A549 (cell line): Measurements from ENCODE around the gene MTTP. TPM values are rescaled to one million over a fixed set of nuclear protein-coding genes. Genes with fewer than 3 reads are reported as not detected.

ENCODE experiments used
- ATAC-seq, 2 experiments: fragments of 200-7000 bp in 1 of 2; fragments of >200 bp in 1 of 2; cut with Nextera tagmentation in 1 of 2; cut with Tn5 transposase in 1 of 2; 3 replicates each; pipeline versions ENCODE4 v1.8.0 to v1.9.1; 2018 to 2020; ENCODE audit warnings: mild to moderate bottlenecking in 1 of 2, moderate library complexity in 1 of 2
- CTCF ChIA-PET: fragments of 300-600 bp; sonication (Branson Sonifier 250); formaldehyde crosslinking; extraction: SDS; loops from one replicate; lab custom pipeline; 2021; ENCODE audit warnings: antibody characterized with exemption, inconsistent platforms; lab: Yijun Ruan, JAX
- POLR2A ChIA-PET: fragments of 350-600 bp; formaldehyde crosslinking; extraction: SDS; loops from one replicate; lab custom pipeline; 2021; ENCODE audit warnings: antibody characterized with exemption, inconsistent platforms; lab: Yijun Ruan, JAX
- DNase-seq, 2 experiments: peaks; one replicate each; pipeline versions ENCODE4 v3.0.0 to v3.0.0-alpha.2; 2011 to 2016; ENCODE audit warnings: low read depth in 1 of 2, low spot score in 1 of 2
- FAIRE-seq: peaks from 2 replicates; lab custom pipeline; 2011; peaks lifted over from hg19 to GRCh38; lab: Jason Lieb, UNC
- H3K27ac ChIP-seq, 2 experiments: fragments of >200 bp; sonication (Bioruptor Twin); formaldehyde crosslinking; 3 replicates each; pipeline ENCODE4 v1.5.1; 2016 to 2017
- H3K4me1 ChIP-seq: fragments of >200 bp; sonication (Bioruptor Twin); formaldehyde crosslinking; 3 replicates; pipeline ENCODE4 v1.6.1; 2016
- H3K4me2 ChIP-seq: fragments of >200 bp; sonication (Bioruptor Twin); formaldehyde crosslinking; 3 replicates; pipeline ENCODE4 v1.6.1; 2016
- H3K4me3 ChIP-seq: fragments of >200 bp; sonication (Bioruptor Twin); formaldehyde crosslinking; 3 replicates; pipeline ENCODE4 v1.5.1; 2016
- H3K9me3 ChIP-seq: fragments of >200 bp; sonication (Bioruptor Twin); formaldehyde crosslinking; 3 replicates; pipeline ENCODE4 v1.6.1; 2016
- CBX8 ChIP-seq: fragments of 200-600 bp; sonication (generic); IDR thresholded peaks from 2 replicates; pipeline ENCODE4 v1.6.1; 2016
- CHD4 ChIP-seq: fragments of 200-600 bp; sonication (generic); IDR thresholded peaks from 2 replicates; pipeline ENCODE4 v1.6.1; 2016; ENCODE audit warnings: antibody characterized with exemption, mild to moderate bottlenecking, borderline replicate concordance
- EHF ChIP-seq: fragments of 250-450 bp; sonication (Bioruptor Pico); IDR thresholded peaks from 2 replicates; pipeline ENCODE4 v1.5.0; 2020; ENCODE audit warnings: mild to moderate bottlenecking
- EHMT2 ChIP-seq: fragments of 200-600 bp; sonication (generic); IDR thresholded peaks from 2 replicates; pipeline ENCODE4 v1.6.1; 2016; ENCODE audit warnings: antibody characterized with exemption, low read depth, mild to moderate bottlenecking, moderate library complexity
- EP300 ChIP-seq, 2 experiments: fragments of >200 bp; sonication (Bioruptor Twin); formaldehyde crosslinking; IDR thresholded peaks; 2 replicates in 1 of 2; 3 replicates in 1 of 2; pipeline ENCODE4 v1.6.1; 2016 to 2017
- ESRRA ChIP-seq: fragments of 150-350 bp; IDR thresholded peaks from 2 replicates; pipeline ENCODE4 v1.6.1; 2014; ENCODE audit warnings: mild to moderate bottlenecking, low read length, borderline replicate concordance
- FOSB ChIP-seq: fragments of 250-450 bp; sonication (Bioruptor Pico); IDR thresholded peaks from 2 replicates; pipeline ENCODE4 v1.5.0; 2020; ENCODE audit warnings: mild to moderate bottlenecking, moderate library complexity
- GATA3 ChIP-seq: IDR thresholded peaks from 2 replicates; pipeline ENCODE4 v1.6.1; 2012; ENCODE audit warnings: borderline replicate concordance
- JUNB ChIP-seq: fragments of >200 bp; sonication (Bioruptor Twin); formaldehyde crosslinking; IDR thresholded peaks from 2 replicates; pipeline ENCODE4 v1.6.1; 2016
- RAD21 ChIP-seq, 2 experiments: fragments of >200 bp in 1 of 2; sonication (Bioruptor Twin) in 1 of 2; formaldehyde crosslinking in 1 of 2; IDR thresholded peaks in 1 of 2; conservative IDR thresholded peaks in 1 of 2; 2 replicates in 1 of 2; 3 replicates in 1 of 2; pipeline ENCODE4 v1.6.1; 2012 to 2018; ENCODE audit warnings: inconsistent platforms in 1 of 2
- RARB ChIP-seq: fragments of 250-450 bp; sonication (Bioruptor Pico); IDR thresholded peaks from 2 replicates; pipeline ENCODE4 v1.8.0; 2021; ENCODE audit warnings: mild to moderate bottlenecking, moderate library complexity
- RFX5 ChIP-seq: fragments of 450-650 bp; IDR thresholded peaks from 2 replicates; pipeline ENCODE4 v1.7.1; 2014; ENCODE audit warnings: antibody characterized with exemption, mild to moderate bottlenecking, moderate library complexity
- RNF2 ChIP-seq: fragments of 200-600 bp; sonication (generic); IDR thresholded peaks from 2 replicates; pipeline ENCODE4 v1.6.1; 2016; ENCODE audit warnings: low read depth, mild to moderate bottlenecking, antibody characterized with exemption, moderate library complexity, borderline replicate concordance
- SMC3 ChIP-seq: fragments of >200 bp; sonication (Bioruptor Twin); formaldehyde crosslinking; IDR thresholded peaks from 3 replicates; pipeline ENCODE4 v1.6.1; 2018; ENCODE audit warnings: inconsistent platforms
- TFCP2L1 ChIP-seq: fragments of 250-450 bp; sonication (Bioruptor Pico); IDR thresholded peaks from 2 replicates; pipeline ENCODE4 v1.5.0; 2021; ENCODE audit warnings: mild to moderate bottlenecking
- ZC3H11A ChIP-seq: fragments of 450-650 bp; IDR thresholded peaks from 2 replicates; pipeline ENCODE4 v1.6.1; 2014; ENCODE audit warnings: antibody characterized with exemption, mild to moderate bottlenecking
- ZSCAN20 ChIP-seq: fragments of 250-450 bp; sonication (Bioruptor Pico); IDR thresholded peaks from 2 replicates; pipeline ENCODE4 v1.8.0; 2022; ENCODE audit warnings: mild to moderate bottlenecking, moderate library complexity
- WGBS: methylation state at CpG from one replicate; pipeline ENCODE4 v1.1.6; 2017; ENCODE audit errors: missing lambda C conversion rate; 5-methylcytosine and 5-hydroxymethylcytosine counted together
- polyA plus RNA-seq, 4 experiments: library from polyadenylated mRNA; depleted of rRNA in 3 of 4; stranded (reverse); fragments of >200 nt; fragmentation: RNase III in 1 of 4; extraction: RNeasy Plus Mini Kit Qiagen cat#74134 plus additional on column Dnase treatment in 1 of 4; gene quantifications; 2 replicates in 3 of 4; 3 replicates in 1 of 4; pipeline ENCODE4 v1.2.3, GENCODE V29; 2011 to 2017
- TF ChIP-seq, protein P1 (sequence below): fragments of >200 bp; sonication (Bioruptor Twin); formaldehyde crosslinking; IDR thresholded peaks from 3 replicates; pipeline ENCODE4 v1.5.1; 2016
- TF ChIP-seq, protein P2 (sequence below): IDR thresholded peaks from 2 replicates; pipeline ENCODE4 v1.6.1; 2012
- TF ChIP-seq, protein P3 (sequence below): IDR thresholded peaks from 2 replicates; pipeline ENCODE4 v1.6.1; 2012
- TF ChIP-seq, protein P4 (sequence below): IDR thresholded peaks from 2 replicates; pipeline ENCODE4 v1.6.1; 2012; ENCODE audit warnings: low read depth, borderline replicate concordance
- TF ChIP-seq, protein P5 (sequence below): fragments of 150-350 bp; IDR thresholded peaks from 2 replicates; pipeline ENCODE4 v1.6.1; 2014; ENCODE audit warnings: low read depth, mild to moderate bottlenecking, low read length

MTTP gene
- polyA plus RNA-seq, 2 of the 4 experiments (the other 2 are of a cell fraction): 0.03 TPM; not detected in 1

DNA sequence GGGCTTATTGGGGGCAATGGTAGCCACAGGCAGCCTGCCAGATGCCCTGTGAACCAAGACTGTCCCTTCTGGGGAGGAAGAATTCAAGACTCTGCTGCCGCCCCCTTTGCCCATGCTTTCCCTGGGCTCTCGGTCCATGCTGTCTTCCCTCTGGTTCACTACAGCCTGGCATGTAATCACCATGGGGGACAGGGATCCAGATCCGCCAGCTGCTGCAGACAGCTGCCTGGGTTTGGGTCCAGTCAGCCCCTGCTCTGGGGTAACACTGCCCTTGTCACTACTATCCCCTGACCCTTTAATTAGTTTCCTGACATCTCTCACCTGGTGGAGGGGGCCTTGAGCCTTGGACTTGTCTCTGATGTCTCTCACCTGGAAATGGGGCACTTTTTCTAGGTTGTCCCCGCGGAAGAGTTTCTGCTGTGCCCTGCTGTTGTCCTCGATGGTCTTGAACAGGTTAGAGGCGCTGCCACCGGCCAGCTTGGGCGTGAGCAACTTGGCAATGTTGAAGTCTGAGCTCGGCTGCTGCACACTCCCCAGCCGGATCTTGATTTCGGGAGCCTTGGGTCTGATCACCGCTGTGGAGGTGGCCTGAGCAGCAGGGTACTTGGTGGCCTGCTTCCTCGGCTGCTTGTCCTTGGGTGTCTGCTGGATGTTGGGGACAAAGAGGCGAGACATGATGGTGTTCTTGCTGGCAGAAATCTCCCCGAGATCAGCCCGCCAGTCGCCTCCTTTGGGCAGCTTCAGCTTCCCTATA is 76.6 kb downstream of the MTTP start:
- H3K4me1 ChIP-seq: no peaks in the 10 kb centered on the region
- WGBS: 61% methylated on average over 15 of the region's 18 CpGs
- no peak for ATAC-seq
- FAIRE-seq: no peak
- DNase-seq: no peak
- no peak overlapping the region for H3K4me3 ChIP-seq
- CTCF ChIA-PET: no interaction called here
- no peaks in the 10 kb centered on the region for H3K9me3 ChIP-seq
- no peak overlapping the region for H3K27ac ChIP-seq
- no peak overlapping the region for H3K4me2 ChIP-seq
- TF ChIP-seq CHD4 (no peak), TFCP2L1 (CRISPR knock-in tag) (no peak), SMC3 (no peak), JUNB (no peak), RARB (CRISPR knock-in tag) (no peak), FOSB (CRISPR knock-in tag) (no peak), GATA3 (no peak), ZSCAN20 (CRISPR knock-in tag) (no peak), EHMT2 (no peak)
- TF ChIP-seq, protein P1, sequence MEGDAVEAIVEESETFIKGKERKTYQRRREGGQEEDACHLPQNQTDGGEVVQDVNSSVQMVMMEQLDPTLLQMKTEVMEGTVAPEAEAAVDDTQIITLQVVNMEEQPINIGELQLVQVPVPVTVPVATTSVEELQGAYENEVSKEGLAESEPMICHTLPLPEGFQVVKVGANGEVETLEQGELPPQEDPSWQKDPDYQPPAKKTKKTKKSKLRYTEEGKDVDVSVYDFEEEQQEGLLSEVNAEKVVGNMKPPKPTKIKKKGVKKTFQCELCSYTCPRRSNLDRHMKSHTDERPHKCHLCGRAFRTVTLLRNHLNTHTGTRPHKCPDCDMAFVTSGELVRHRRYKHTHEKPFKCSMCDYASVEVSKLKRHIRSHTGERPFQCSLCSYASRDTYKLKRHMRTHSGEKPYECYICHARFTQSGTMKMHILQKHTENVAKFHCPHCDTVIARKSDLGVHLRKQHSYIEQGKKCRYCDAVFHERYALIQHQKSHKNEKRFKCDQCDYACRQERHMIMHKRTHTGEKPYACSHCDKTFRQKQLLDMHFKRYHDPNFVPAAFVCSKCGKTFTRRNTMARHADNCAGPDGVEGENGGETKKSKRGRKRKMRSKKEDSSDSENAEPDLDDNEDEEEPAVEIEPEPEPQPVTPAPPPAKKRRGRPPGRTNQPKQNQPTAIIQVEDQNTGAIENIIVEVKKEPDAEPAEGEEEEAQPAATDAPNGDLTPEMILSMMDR: no peak
- TF ChIP-seq, protein P2, sequence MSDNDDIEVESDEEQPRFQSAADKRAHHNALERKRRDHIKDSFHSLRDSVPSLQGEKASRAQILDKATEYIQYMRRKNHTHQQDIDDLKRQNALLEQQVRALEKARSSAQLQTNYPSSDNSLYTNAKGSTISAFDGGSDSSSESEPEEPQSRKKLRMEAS: no peak
- TF ChIP-seq, protein P3, sequence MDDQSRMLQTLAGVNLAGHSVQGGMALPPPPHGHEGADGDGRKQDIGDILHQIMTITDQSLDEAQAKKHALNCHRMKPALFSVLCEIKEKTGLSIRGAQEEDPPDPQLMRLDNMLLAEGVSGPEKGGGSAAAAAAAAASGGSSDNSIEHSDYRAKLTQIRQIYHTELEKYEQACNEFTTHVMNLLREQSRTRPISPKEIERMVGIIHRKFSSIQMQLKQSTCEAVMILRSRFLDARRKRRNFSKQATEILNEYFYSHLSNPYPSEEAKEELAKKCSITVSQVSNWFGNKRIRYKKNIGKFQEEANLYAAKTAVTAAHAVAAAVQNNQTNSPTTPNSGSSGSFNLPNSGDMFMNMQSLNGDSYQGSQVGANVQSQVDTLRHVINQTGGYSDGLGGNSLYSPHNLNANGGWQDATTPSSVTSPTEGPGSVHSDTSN: no peak
- TF ChIP-seq, protein P4, sequence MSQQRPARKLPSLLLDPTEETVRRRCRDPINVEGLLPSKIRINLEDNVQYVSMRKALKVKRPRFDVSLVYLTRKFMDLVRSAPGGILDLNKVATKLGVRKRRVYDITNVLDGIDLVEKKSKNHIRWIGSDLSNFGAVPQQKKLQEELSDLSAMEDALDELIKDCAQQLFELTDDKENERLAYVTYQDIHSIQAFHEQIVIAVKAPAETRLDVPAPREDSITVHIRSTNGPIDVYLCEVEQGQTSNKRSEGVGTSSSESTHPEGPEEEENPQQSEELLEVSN: no peak
- TF ChIP-seq, all 56 proteins: peak for 0
- POLR2A ChIA-PET: no interaction called here

DNA sequence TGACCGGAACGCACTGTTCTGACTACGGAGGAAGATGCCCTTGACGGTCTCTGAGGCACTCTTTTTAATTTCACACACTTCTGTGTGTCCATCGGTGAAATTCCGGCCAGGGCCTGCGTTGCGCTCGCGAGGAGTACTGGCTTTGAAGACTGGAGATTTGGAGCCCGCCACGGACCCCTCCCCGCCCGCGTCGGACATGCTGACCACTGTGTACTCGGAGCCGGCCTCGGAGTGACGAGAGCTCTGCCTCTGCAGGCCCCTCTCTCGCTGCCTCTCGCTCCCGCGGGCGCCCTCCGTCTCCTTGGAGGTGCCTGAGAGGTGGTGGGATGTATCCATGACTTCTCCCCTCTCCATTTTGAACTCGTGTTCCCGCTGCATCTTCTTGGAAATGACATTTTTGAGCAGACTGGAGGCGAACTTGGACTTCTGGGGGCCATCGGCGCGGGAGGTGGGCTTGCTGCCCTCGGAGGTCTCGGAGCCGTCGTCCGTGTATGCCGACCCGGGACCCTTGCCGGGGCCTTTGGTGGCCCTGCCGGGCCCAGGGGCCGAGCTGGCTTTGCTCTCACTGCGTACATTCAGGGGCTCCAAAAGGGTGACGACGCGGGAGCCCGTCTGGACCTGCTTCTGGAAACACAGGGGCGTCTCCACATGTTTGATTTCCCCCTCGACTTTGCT is 77.3 kb downstream of the MTTP start:
- ChIA-PET POLR2A (no interaction called here), CTCF (no interaction called here)
- Histone ChIP-seq H3K4me3 (no peak overlapping the region), H3K4me1 (no peaks in the 10 kb centered on the region), H3K9me3 (no peaks in the 10 kb centered on the region), H3K27ac (no peak overlapping the region), H3K4me2 (no peak overlapping the region)
- TF ChIP-seq RFX5 (no peak), RAD21 (conservative IDR thresholded peaks at IDR 0.05 in 1 of 2, IDR thresholded peaks at IDR 0.05 in 1 of 2) (no peak), EP300 (IDR thresholded peaks at IDR 0.05) (no peak), EHF (CRISPR knock-in tag) (no peak), ESRRA (no peak), TFCP2L1 (CRISPR knock-in tag) (no peak), RNF2 (no peak), CBX8 (no peak), ZC3H11A (no peak)
- TF ChIP-seq, protein P1: no peak
- TF ChIP-seq, protein P5, sequence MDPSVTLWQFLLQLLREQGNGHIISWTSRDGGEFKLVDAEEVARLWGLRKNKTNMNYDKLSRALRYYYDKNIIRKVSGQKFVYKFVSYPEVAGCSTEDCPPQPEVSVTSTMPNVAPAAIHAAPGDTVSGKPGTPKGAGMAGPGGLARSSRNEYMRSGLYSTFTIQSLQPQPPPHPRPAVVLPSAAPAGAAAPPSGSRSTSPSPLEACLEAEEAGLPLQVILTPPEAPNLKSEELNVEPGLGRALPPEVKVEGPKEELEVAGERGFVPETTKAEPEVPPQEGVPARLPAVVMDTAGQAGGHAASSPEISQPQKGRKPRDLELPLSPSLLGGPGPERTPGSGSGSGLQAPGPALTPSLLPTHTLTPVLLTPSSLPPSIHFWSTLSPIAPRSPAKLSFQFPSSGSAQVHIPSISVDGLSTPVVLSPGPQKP: no peak
- TF ChIP-seq, protein P3: no peak
- no peak for FAIRE-seq
- ATAC-seq: no peak
- WGBS: 84% methylated on average over 18 of the region's 49 CpGs
- no peak for DNase-seq
